GM12878 (cell line): ENCODE results near the gene RPL7A. TPM values are rescaled to one million over a fixed set of nuclear protein-coding genes. Genes with fewer than 3 reads are reported as not detected.

Experiments
- BHLHE40 ChIP-seq, 2 experiments: fragments of 450-650 bp in 1 of 2; IDR thresholded peaks; 2 replicates each; pipeline ENCODE4 v1.6.1; 2011 to 2017; ENCODE audit warnings: low read depth in 2 of 2, borderline replicate concordance in 1 of 2, improper control_type of control experiment in 1 of 2, low read length in 1 of 2, mild to moderate bottlenecking in 1 of 2
- CBX3 ChIP-seq: fragments of 200-600 bp; sonication (generic); IDR thresholded peaks from 2 replicates; pipeline ENCODE4 v1.6.1; 2016; ENCODE audit warnings: low read depth, borderline replicate concordance
- EED ChIP-seq: sonication (generic); IDR thresholded peaks from 2 replicates; pipeline ENCODE4 v1.6.1; 2016; ENCODE audit warnings: antibody characterized with exemption, low read depth
- MAX ChIP-seq: IDR thresholded peaks from 2 replicates; pipeline ENCODE4 v1.6.1; 2012; ENCODE audit warnings: low read depth, low read length, improper control_type of control experiment
- POLR2AphosphoS5 ChIP-seq: IDR thresholded peaks from 2 replicates; pipeline ENCODE4 v1.6.1; 2011; ENCODE audit warnings: mild to moderate bottlenecking, low read length, inconsistent platforms
- PRDM15 ChIP-seq: fragments of 450-650 bp; formaldehyde crosslinking; IDR thresholded peaks from 2 replicates; pipeline ENCODE4 v1.4.0; 2020; ENCODE audit warnings: mild to moderate bottlenecking, moderate library complexity
- RAD21 ChIP-seq: IDR thresholded peaks from 2 replicates; pipeline ENCODE4 v1.6.1; 2011; ENCODE audit warnings: mild to moderate bottlenecking, low read depth, low read length, moderate library complexity; ENCODE audit not compliant: insufficient read depth
- TAF1 ChIP-seq: IDR thresholded peaks from 2 replicates; pipeline ENCODE4 v1.6.1; 2011; ENCODE audit warnings: mild to moderate bottlenecking, low read depth, low read length, borderline replicate concordance
- ZBED1 ChIP-seq: IDR thresholded peaks from 2 replicates; pipeline ENCODE4 v1.6.1; 2016; ENCODE audit warnings: borderline replicate concordance
- ZNF274 ChIP-seq: IDR thresholded peaks from one replicate; pipeline ENCODE4 v1.8.0; 2011; ENCODE audit not compliant: insufficient read length, insufficient read depth
- polyA plus RNA-seq, 11 experiments: library from polyadenylated mRNA; depleted of rRNA in 4 of 11; unstranded in 6 of 11; stranded (reverse) in 5 of 11; fragments of >200 nt; fragmentation: Nextera tagmentation in 4 of 11; fragmentation: Illumina TruSeq in 1 of 11; extraction: Ambion mirVana in 4 of 11; extraction: Trizol in 1 of 11; gene quantifications; 1 replicate in 1 of 11; 2 replicates in 10 of 11; pipeline versions ENCODE4 v1.2.1 to v1.2.3, GENCODE V29; 2011 to 2016; ENCODE audit warnings: inconsistent platforms in 2 of 11, missing spikeins in 2 of 11, low read depth in 1 of 11
- total RNA-seq, 4 experiments: library from RNA; depleted of rRNA in 3 of 4; stranded (reverse); fragments of >200 nt in 3 of 4; fragmentation: Illumina TruSeq in 1 of 4; extraction: Trizol in 1 of 4; gene quantifications; 2 replicates each; pipeline versions ENCODE4 v1.2.1 to v1.2.3, GENCODE V29; 2013 to 2021

RPL7A gene
- total and polyA plus RNA-seq, 10 of the 15 experiments (the other 5 are each of a cell fraction or from before 2014, with no cell fraction given), result 917 to 5,193 (median 3,326) TPM

- TF ChIP-seq BHLHE40 (IDR thresholded peaks at IDR 0.05; ENCODE audit: borderline replicate concordance in 1 of 2, low read depth in 2 of 2, low read length in 1 of 2) (no peak), CBX3 (no peak), ZNF274 (no peak), MAX (no peak), POLR2AphosphoS5 (no peak), TAF1 (no peak), ZBED1 (no peak), PRDM15 (CRISPR knock-in tag) (no peak), RAD21 (no peak), EED (no peak)
Observed at GRCh38 chr9:133341369-133342068, 6.5 kb upstream of the RPL7A start (continued).
